GM21526 (cell line): ENCODE results near the gene NIT2.
A peak's percentile ranks its signal among the peaks of the same experiment; 100 is the strongest.
"Not testable (repeated sequence)": the region's sequence is repeated elsewhere in the genome, so short reads cannot be mapped to it uniquely, and the experiment has no call there.

Experiments
- ATAC-seq: cut with Tn5 transposase; IDR thresholded peaks from one replicate; pipeline ENCODE4 v1.9.1; 2021; ENCODE audit warnings: moderate library complexity; ENCODE audit not compliant: unreplicated experiment, low FRiP score

The NIT2 gene

GRCh38 chr3:100335434-100335833 is 877 bp downstream of the NIT2 start:
- ATAC-seq, result peak; percentile 42

GRCh38 chr3:100336229-100336628 is 1.7 kb downstream of the NIT2 start:
- ATAC-seq, result not testable (repeated sequence)

- no peak for ATAC-seq
Measured at GRCh38 chr3:100338911-100339310, 4.4 kb downstream of the NIT2 start.

GRCh38 chr3:100339786-100340185 is 5.2 kb downstream of the NIT2 start:
- no peak for ATAC-seq

GRCh38 chr3:100340527-100340926 is 6.0 kb downstream of the NIT2 start:
- ATAC-seq, result no peak

GRCh38 chr3:100348727-100349126 is 14.2 kb downstream of the NIT2 start:
- no peak for ATAC-seq

- not testable (repeated sequence) for ATAC-seq
Measured at GRCh38 chr3:100351770-100352169, 17.2 kb downstream of the NIT2 start.

DNA sequence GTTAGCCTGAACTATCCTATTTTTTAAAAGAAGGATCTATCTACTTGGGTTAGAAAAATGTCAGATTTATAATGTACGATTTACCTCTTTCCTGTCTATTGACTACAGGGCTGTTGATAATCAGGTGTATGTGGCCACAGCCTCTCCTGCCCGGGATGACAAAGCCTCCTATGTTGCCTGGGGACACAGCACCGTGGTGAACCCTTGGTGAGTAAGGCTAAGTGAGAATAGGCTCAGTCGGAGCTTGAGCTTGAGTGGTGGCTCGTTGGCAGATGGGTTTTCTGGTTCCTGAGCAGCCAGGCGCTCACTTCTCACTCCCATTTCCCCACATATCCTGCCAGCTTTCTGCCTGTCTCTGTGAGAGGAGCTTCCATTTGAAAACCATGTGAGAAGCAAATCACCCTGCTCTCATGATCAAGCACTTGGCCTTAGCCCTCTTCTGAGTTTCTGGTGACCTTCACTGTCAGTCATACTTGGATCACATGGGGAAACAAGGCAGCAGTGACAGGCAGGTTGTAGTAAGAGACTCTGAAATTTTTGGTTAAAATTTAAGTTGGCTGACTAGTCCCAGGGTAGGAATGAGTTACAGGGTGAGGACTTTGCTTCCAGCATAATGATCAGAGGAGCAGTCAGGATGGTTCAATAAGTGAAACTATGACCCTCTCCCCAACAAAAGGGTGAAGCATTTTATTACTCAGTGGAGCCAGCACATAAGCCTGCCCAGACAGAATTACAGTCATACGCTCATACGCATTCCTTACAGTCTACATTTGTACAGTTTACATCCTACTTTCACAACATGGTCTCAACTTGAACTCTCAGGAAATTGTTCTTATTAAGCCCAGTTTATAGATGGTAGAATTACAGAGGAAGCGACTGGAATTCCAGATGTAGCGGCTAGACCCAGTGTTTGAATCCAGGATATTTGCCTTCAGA is 18.0 kb downstream of the NIT2 start:
- no peak for ATAC-seq

- no peak for ATAC-seq
Measured at GRCh38 chr3:100354850-100355249, 20.3 kb downstream of the NIT2 start.

- no peak for ATAC-seq
Measured at GRCh38 chr3:100358413-100358812, 23.9 kb downstream of the NIT2 start.

- ATAC-seq, result no peak
Measured at GRCh38 chr3:100359035-100359434, 24.5 kb downstream of the NIT2 start.

DNA sequence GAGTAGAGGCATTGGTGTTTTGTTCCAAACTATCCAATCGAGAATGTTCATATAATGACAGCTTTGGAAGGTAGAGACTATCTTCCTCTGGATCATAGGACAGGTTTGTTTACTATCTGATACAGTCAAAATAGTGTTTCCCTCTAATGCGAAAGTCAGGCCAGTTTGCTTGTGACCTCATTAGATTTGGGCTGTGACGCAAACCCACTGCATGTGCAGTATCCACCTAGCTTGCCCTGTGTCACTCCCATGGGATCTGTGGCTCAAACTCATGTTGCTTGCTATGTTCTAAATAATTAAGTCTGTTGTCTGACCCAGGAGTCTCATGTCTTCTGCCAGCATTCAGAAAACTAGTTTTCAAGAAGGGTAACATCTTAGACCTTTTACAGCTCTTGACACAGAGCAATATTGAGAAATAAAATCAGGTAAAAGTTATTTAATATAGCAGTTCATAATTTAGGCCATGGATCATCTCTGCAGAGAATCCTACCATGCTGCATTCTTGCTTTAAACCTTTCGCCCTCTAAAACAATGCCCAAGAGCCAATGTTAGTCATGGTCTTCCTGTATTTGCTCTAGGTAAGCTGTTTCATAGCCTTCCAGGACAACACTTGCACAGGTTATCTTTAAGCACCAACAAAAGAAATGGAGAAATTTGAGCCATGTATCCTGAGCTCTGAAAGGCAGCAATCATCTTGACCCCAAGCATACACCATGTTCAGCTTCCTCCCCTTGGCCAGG is 26.4 kb downstream of the NIT2 start:
- no peak for ATAC-seq

DNA sequence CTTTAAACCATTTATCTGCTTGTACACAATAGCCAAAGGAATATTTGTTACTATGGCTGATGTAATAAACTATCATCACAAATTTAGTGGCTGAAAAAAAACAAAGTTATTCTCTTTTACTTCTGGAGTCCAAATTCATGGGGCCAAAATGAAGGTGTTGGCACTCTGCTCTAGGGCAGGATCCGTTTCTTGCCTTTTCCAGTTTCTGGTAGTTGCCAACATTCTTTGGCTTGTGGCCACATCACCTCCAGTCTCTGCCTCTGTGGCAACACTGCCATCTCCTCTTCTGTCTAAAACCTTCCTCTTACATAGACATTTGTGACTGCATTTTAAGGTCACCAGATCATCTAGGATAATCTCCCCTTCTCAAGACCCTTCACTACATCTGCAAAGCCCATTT is 27.3 kb downstream of the NIT2 start:
- ATAC-seq, result no peak

DNA sequence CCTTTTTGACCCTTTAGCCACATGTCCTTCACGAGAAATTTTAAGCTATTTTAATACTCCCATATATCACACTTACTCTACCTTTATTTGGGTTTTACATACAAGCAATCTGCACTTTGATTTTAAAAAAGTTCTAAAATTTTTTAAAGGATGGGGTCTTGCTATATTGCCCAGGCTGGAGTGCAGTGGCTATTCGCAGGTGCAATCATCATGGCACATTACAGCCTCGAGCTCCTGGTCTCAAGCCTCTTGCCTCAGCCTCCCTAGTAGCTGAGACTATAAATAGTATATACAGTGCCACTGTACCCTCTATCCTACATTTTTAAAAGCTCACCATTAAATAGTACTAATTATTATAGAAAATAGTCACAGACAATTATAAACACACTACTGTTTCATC is 29.9 kb downstream of the NIT2 start:
- no peak for ATAC-seq

- no peak for ATAC-seq
Measured at GRCh38 chr3:100366424-100366823, 31.9 kb downstream of the NIT2 start.

GRCh38 chr3:100368441-100368840 is 33.9 kb downstream of the NIT2 start:
- no peak for ATAC-seq

GRCh38 chr3:100370756-100371155 is 36.2 kb downstream of the NIT2 start:
- no peak for ATAC-seq

DNA sequence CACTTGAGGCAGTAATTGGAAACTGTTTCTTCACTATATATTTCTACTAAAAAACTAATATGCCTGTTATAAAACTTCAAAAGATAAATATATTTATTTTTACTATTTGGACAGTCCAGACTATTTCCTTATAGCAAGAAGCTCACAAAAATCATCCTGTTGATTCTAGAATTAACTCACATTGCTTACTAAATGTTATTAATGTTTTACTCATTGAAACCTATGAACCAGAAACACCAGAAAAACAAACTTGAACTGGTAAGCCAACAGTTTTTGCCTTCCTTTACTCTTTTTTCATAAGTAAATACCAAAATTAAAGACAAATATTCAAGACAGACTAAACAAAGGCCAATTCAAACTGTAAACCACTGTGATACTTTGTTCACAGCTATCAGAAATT is 40.0 kb downstream of the NIT2 start:
- ATAC-seq, result no peak

GRCh38 chr3:100376301-100376700 is 41.7 kb downstream of the NIT2 start:
- no peak for ATAC-seq

DNA sequence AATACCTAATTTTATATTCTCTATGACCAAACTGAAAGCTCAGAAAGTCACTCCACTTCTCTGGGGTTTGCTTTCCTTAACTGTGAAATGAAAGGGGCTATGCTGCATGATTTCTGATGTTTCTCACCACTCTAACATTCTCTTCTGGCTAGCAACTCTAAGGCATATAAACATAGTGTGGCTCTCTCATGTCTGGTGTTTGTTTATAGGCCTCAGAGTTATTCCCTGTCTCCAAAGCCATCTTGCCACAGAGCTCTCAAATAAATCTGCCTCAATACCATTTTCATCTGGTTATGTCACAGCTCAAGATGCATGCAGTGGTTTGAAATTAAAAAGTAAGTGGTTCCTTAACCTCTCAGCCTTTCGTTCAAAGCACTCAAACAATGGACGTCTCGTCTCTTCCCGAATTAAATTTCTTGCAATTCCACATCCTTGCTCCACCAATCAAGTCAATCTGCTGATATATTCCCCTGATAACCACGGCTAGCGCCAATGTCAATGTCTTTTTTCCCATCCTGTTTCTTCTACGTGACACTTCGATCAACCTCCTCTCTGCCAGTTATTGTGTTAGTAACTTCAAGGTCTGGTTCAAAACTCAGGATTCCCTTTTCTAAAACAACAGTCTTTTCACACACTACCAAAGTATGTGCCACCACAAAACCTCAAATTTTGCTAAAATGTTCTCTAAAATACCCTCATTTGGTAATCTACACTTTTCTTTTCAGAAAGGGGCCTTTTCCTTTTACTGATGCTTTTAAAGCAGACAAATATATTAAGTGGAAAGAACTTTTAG is 50.4 kb downstream of the NIT2 start:
- no peak for ATAC-seq
